Activated CD4-positive, alpha-beta T cell treated with anti-CD3 and anti-CD28 coated beads, Interleukin-2, amount 50 U/mL, for 24 hours (primary cell): ENCODE measurements around the gene HSPB2.

Experiments
- DNase-seq, 2 donors: peaks; one replicate each; pipeline ENCODE4 v3.0.0-alpha.2; 2020; ENCODE audit warnings: low read depth in 1 of 2, low spot score in 1 of 2

The HSPB2 gene

DNA sequence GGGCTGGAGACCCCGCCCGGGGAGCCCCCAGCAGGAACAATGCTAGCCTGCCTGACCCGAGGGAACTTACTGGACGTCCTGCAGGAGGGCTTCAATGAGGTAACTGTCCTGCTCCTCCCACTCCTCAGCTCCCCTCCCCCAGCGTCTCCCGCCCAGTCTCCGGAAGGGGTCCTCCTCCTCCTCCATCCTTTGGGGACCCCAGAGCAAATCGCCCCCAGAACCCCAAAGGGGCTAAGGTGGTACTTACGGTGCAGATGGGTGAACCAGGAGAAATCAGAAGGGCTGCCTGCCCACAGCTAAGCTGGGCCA lies 24.9 kb downstream of the HSPB2 start:
- DNase-seq = no peak

DNA sequence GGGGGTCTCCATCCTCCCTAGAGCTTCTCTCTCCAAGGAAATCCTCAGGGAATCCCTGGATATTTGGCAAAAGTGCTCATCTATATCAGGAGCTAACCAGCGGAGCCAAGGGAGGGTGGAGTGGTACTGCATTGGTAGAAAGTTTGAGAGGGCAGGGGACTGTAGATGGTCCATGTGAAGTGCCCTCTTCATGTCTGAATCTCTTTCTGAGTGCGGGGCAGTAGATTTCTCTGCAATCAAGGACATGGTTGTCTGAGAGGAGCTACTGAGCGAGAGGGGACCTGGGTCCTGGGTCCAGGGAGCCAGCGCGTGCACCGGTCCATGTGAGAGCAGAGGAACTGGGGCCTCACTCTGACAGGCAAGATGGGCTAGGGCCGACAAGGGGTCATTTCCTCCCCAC lies 25.3 kb downstream of the HSPB2 start:
- DNase-seq = no peak

DNA sequence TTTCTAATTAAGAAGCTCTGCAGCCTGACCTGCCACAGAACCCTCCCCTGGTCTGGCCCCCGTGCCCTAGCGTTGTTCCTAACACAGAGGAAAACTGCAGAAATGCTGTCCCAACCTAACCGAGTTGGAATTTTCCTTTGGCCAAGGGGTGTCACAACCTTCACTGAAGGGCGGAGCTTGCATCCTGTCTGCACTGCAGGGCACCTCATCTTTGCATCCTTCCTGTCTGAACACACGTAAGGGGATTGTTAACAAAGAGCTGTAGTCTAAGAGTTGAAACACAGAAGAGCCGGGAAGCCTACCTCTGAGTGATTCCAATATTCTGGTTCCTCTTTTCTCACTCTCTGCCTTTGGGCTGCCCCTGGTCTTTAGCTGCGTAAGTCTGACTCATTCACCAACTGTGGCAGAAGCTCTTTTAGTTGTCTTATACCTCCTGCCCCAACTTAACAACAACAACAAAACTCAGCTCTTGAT lies 26.2 kb downstream of the HSPB2 start:
- DNase-seq = peak in 1 of 2 donors; percentile 53

DNA sequence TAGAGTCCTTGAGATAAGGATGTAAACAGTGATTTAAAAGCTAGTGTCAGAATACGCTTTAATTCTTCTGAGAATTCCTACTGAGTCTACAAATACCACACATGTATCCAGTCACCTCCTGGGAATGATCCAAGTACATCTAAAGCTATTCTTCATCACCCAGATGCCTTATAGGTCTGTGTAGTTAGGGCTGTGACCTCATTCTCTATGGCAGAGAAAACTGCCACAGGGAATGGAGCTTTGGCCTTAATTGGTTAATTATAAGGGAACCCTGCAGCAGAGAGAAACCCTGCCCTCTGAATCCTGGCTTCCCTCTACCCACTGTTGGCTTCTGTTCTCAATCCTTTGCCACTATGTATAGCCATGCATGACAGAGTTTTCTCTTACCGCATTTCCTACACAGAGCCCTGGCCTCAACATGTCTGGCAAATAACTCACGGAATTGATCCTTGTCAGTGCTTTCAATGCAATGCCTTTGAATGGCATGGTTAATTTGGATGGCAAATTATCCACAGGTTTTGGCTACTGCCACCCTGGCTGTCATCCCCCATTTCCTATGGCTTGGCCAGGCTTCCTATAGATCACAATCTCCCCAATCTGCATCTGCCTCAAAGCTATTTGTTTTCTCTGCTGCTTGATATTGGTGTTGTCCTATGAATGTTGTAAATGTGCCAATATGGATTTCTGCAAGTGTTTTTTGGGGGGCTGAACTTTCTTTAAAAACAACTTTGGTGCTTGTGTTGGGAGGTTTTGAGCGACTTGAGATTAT lies 27.5 kb downstream of the HSPB2 start:
- no peak for DNase-seq

DNA sequence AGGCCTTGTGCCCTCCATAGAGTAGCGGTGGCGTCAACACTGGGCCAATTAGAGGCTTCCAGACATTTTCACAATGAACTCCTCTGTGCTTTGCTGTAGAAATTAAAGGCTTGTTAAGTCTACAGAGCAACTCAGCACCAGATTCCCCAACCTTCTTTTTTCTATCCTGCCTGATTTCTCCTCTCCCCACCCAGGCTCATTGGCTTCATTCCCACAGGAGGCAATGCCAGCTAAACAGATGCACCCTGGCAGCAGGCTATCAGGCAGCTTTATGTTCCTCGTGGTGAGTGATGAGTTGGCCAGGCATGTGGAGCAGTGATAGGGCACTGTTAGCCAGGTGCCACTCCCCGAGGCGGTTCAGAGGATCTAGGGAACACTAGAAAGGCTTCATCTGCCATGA lies 29.4 kb downstream of the HSPB2 start:
- DNase-seq = no peak

DNA sequence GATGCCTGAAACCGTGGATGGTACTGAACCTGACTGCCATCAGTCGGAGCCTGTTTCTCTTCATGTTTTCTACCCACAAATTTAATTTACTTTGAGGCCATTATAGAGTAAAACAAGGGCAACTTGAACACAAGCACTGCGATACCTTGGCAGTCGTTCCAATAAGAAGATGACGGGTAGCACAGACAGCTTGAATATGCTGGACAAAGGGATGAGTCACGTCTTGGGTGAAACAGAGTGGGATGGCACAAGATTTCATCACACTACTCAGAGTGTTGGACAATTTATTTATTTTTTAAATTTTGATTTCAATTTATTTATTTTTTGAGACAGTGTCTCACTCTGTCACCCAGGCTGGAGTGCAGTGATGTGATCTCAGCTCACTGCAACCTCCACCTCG lies 30.3 kb downstream of the HSPB2 start:
- no peak for DNase-seq

DNA sequence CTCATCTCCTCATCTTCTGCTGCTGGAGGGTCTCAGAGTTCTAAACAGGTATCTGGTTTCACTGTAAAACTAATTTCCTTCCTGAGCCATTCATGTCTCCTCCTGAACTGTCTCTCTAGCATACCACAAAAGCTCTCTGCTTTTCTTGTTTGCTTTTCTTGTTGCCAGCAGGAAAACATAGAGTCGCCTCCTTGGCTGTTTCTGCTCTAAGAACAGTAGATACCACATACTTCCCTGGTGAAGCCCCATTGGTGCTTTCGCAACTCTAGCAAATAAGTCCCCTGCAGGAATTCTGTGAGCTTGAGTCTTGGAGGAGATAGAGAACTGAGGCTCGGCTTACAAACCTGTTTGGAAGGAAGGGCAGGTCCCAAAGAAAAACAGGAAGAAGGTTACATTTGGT lies 31.6 kb downstream of the HSPB2 start:
- DNase-seq = no peak

DNA sequence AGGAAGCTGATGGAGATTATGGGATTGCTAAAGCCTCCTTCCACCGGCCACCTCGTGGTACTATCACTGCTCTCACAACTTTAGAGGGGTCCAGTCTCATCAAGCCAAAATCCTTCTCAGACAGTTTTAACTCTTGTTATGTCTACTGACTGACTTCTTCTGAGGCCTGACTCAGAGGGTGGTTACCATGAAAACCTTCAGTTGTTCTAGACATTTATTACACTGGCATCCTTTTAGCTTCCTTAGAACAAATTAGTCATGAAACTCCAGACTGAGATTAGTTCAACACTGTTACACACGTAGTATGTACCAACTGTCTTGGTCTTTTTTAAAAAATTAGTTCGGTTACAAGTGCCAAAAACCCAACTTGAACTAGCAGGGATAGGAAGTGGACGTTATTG lies 32.1 kb downstream of the HSPB2 start:
- DNase-seq = no peak

DNA sequence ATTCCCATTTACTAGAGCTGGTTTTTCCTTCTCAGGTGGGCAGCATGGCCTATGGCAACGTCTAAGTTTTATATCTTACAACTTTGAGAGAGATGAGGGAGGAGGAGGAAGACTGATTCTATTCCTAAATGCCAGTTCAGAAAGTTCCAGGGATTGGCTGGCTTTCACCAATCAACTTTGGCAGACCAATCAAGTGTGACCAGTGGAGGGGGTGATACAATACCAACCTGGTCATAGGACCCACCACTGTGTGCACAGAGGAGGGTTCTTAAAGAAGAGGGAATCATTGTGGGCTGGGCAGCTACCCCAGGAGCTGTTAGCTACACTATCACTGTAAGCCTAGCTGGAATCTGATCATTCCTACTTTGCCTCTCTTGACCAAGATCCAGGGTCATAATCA lies 32.7 kb downstream of the HSPB2 start:
- no peak for DNase-seq

DNA sequence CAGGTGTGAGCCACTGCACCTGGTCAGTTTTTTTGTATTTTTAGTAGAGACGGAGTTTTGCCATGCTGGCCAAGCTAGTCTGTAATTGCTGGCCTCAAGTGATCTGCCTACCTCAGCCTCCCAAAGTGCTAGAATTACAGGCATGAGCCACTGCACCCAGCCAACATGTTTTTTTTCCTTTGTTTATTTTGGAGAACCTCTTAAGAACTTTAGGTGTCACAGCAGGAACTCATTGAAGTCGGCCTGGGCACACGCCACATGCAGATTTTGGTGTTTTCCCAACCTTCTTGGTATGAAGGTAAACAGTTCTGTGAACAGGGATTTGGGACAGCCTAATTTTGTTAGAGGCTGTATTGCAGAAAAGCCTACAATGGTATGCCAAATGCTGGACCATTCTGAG lies 34.0 kb downstream of the HSPB2 start:
- DNase-seq = no peak

DNA sequence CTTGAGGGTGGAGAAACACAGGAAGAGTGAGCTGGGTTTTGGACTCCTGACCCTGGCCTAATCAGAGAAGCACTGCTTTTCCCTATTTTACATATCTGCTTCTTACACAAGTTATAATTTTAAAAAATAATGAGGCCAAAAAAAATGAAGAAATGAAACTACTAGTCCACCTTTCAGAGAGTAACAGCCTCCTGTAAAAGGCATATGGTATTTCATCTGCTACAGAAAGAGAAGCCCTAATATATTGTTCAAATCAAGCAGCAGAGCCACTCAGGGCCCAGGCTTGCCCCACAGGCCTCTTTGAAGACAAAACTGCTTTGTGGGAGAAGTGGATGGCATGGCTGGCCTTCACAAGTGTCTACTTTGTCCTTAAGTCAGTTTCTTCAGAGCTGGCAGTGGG lies 34.6 kb downstream of the HSPB2 start:
- DNase-seq = no peak

DNA sequence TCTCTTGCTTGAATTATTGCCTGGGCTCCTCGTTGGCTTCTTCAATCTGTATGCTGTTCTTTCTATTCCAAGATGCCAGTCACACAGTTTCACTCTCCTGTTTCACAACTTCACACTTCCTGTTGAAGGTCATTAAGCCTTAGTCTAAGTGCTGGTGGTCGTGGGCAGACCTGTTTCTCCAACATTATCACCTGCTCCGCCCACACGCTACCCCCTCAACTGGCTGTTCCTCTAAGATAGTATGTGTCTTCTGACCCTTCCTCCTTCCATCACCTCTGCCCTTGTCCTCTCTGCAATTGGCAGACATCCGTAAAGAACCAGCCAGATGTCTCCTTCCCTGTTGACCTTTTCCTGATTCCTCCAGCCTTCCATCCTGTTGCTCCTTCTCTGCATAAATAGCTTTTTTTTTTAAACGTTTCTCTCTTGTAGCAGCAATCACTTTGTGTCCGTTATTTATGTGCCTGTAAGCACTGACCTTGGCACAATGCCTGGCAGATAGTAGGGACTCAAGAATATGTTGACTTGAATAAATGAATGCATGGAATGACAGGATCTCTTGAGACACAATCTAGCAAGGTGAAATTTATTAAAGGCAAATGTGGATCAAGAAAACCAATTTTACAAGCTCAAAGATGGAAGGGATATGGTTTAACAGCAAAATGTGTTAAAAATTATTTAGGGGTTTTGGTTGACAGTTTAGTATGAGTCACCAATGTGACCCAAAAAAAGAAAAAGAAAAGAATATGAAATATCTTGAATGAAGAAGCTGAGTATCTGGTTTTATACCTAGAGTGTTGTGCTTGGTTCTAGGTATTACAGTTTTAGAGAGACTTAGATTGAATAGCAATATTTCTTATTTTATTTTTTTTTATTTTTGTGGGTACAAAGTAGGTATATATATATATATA lies 37.2 kb downstream of the HSPB2 start:
- no peak for DNase-seq

DNA sequence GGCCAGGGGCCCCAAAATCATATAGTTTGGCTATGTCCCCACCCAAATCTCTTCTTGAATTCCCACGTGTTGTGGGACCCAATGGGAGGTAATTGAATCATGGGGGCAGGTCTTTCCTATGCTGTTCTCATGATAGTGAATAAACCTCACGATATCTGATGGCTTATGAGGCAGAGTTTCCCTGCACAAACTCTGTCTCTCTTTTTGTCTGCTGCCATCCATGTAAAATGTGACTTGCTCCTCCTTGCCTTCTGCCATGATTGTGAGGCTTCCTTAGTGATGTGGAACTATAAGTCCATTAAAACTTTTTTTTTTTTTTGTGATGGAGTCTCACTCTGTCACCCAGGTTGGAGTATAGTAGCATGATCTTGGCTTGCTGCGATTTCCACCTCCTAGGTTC lies 39.0 kb downstream of the HSPB2 start:
- DNase-seq = no peak

DNA sequence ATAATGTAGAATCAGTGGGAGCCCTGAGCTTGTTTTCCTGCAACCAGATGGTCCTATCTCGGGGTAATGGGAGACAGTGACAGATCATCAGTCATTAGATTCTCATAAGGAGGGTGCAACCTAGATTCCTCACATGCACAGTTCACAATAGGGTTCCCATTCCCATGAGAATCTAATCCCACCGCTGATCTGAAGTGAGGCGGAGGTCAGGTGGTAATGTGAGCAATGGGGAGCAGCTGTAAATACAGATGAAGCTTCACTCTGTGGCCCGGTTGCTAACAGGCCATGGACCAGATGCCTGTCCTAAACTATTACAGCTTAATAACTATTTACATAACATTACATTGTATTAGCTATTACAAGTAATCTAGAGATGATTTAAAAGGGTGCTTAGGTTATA lies 41.6 kb downstream of the HSPB2 start:
- no peak for DNase-seq

DNA sequence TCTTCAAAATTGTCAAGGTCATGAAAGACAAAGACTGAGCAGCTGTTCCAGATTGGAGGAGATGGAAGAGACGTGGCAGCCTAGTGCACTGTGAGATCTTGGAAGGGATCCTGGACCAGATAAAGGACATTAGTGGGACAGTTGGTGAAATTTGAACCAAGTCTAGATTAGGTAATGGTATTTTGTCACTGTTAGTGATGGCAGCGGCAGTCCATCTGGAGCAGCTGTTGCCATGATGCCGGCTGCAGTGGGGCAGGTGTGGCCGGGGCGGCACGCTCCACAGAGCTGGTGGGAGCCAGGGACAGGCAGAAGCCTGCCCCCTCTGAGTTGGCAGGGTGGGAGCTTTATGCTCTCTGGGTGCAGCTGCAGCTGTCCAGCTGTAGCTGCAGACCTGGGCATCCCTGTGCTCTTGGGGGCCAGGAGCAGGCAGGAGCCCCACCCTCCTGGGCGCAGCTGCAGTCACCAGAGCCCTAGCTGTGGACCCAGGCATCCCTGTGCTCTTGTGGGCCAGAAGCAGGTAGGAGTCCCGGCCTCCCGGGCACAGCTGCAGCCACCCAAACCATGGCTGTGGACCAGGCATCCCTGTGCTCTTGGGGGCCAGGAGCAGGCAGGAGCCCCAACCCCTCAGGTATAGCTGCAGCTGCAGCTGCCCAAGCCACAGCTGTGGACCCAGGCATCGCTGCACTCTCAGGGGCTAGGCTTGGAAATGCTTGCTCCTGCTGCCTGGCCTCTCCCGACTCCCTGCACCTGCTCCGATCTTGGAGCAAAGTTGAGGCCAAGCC lies 45.3 kb downstream of the HSPB2 start:
- DNase-seq = no peak

DNA sequence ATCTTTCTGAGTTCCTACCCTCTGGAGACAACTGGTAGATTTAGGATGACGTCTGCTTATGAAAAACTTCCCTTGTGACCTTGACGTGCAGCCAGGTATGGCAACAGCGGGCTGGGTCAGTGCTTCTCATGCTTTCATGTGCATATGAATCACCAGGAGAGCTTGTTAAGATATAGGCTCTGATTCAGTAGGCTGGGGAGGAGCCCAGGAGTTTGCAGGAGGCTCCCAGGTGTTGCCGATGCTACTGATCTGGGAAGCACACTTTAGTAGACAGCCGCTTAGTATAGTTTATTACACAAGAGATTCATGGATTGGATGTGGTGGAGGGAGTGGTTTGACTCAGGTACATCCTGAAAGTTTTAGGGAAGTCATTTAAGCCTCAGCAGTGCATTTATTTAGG lies 48.4 kb downstream of the HSPB2 start:
- DNase-seq = no peak

DNA sequence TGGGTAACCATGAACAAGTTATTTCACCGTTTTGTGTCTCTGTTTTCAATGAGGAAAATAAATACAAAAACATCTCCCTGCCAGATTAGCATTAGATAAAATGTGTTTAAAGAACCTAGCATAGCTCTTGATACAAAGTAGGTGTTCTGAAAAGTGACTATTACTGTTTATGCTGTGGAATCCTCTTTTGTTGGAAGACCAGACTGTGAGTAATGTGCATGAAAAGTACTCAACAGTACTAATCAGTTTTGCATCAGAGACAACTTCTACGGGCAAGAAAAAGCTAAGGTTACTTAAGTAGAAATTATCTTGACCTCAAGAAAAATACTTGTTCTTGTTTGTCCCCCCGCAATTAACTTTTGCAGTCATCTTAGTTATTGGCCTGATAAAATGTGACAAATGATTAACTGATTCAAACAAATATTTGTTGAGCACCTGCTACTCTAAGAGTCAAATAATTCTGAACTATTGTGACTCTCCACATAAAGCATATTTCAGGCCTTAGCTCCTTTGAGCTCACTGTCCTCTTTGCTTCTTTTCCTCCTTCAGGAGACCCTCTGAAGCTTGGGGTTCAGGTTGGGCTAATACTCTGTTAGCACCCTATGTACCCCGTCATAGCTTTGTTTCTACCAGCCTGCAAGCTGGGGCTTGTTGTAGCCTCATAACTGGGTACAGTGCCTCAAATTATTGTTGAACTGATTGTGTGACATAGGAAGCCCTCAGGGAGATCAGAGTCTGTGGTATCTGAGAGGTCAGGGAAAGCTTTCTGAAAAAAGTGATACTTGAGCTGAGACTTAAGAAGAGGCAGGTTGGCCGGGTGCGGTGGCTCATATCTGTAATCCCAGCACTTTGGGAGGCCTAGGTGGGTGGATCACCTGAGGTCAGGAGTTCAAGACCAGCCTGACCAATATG lies 49.1 kb downstream of the HSPB2 start:
- no peak for DNase-seq
